ENCODE measurements around the gene HHAT. TPM values are rescaled to one million over a fixed set of nuclear protein-coding genes. Genes with fewer than 3 reads are reported as not detected.

Gene HHAT
- total and polyA plus RNA-seq, 2 of the 13 experiments (the other 11 are each of a cell fraction or from before 2014, with no cell fraction given), result 2.6 to 4.9 TPM

DNA sequence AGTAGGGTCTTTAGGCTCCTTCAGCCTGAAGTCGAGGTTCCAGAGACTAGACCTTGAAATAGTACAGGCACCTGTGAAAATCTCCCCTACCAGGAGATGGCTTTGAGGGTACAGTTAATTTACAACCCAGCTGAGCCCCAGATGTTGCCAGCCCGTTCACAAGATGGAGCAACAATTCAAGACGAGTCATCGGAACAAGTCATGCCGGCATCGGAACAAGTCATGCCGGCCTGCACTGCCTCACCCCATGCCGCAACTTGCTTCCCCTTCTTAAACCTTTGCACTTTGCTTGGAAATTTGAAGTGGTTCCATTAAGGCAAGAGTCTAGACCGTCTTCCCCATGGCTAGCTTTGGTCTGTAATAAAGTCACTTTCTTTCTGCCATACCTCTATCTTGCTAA, 16.0 kb downstream of the HHAT start:
- ATAC-seq (no peak), FAIRE-seq (no peak), DNase-seq (ENCODE audit: low spot score) (no peak)
- no peak overlapping the region for H3K27ac ChIP-seq (ENCODE audit: extremely low read length, insufficient read depth, low read length)
- no peak overlapping the region for H3K4me2 ChIP-seq (ENCODE audit: low read depth, low read length)
- in situ Hi-C loops (cut with HindIII; ENCODE audit: extremely low pct_ligation_motif_present, low pct_unique_long_range_greater_than_20kb), result no loop called here
- no peaks in the 10 kb centered on the region for H4K20me1 ChIP-seq (ENCODE audit: insufficient read depth, low read length)
- intact Hi-C loops (cut with micrococcal nuclease; ENCODE audit: unreplicated experiment), result no loop called here
- H2AFZ ChIP-seq (ENCODE audit: low read length), result no peak overlapping the region
- ChIA-PET CTCF (ENCODE audit: low intra/inter-chr PET ratio, low total read pairs) (no interaction called here), POLR2A (no interaction called here)
- TF ChIP-seq ZNF24 (IDR thresholded peaks at IDR 0.05), result no peak
- no peak for TF ChIP-seq MEIS1 (CRISPR knock-in tag; IDR thresholded peaks at IDR 0.05; ENCODE audit: borderline replicate concordance)
- no peak for TF ChIP-seq PRDM15 (CRISPR knock-in tag; IDR thresholded peaks at IDR 0.05)
- no peak for TF ChIP-seq ZKSCAN8 (CRISPR knock-in tag; IDR thresholded peaks at IDR 0.05; ENCODE audit: borderline replicate concordance)
- no peak for TF ChIP-seq ZSCAN29 (CRISPR knock-in tag; conservative IDR thresholded peaks at IDR 0.05)
- no peak for TF ChIP-seq NR3C1 (CRISPR knock-in tag; IDR thresholded peaks at IDR 0.05)
- TF ChIP-seq ASH2L (IDR thresholded peaks at IDR 0.05; ENCODE audit: insufficient read length, low read depth, low read length), result no peak
- no peak for TF ChIP-seq RORA (CRISPR knock-in tag; IDR thresholded peaks at IDR 0.05)
- no peak for TF ChIP-seq POLR2A (IDR thresholded peaks at IDR 0.05; ENCODE audit: insufficient read depth in 1 of 2, low read depth in 2 of 2, low read length in 2 of 2)
- TF ChIP-seq ZNF574 (CRISPR knock-in tag; IDR thresholded peaks at IDR 0.05), result no peak
- TF ChIP-seq, protein P1, sequence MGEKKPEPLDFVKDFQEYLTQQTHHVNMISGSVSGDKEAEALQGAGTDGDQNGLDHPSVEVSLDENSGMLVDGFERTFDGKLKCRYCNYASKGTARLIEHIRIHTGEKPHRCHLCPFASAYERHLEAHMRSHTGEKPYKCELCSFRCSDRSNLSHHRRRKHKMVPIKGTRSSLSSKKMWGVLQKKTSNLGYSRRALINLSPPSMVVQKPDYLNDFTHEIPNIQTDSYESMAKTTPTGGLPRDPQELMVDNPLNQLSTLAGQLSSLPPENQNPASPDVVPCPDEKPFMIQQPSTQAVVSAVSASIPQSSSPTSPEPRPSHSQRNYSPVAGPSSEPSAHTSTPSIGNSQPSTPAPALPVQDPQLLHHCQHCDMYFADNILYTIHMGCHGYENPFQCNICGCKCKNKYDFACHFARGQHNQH (CRISPR knock-in tag; IDR thresholded peaks at IDR 0.05), result no peak
- TF ChIP-seq, protein P2, sequence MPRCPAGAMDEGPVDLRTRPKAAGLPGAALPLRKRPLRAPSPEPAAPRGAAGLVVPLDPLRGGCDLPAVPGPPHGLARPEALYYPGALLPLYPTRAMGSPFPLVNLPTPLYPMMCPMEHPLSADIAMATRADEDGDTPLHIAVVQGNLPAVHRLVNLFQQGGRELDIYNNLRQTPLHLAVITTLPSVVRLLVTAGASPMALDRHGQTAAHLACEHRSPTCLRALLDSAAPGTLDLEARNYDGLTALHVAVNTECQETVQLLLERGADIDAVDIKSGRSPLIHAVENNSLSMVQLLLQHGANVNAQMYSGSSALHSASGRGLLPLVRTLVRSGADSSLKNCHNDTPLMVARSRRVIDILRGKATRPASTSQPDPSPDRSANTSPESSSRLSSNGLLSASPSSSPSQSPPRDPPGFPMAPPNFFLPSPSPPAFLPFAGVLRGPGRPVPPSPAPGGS (CRISPR knock-in tag; IDR thresholded peaks at IDR 0.05), result no peak
- no peak for TF ChIP-seq BCL6 (CRISPR knock-in tag; IDR thresholded peaks at IDR 0.05)
- H3K9me3 ChIP-seq (ENCODE audit: low read length), result no peaks in the 10 kb centered on the region
- H3K4me1 ChIP-seq (ENCODE audit: insufficient read depth, low read length), result peaks cover 11% of the 10 kb centered on the region; the same call in 1 of the 2 replicates
- H3K4me3 ChIP-seq (replicated peaks in 1 of 3; ENCODE audit: insufficient read depth in 1 of 3, low read depth in 2 of 3, low read length in 3 of 3), result no peak overlapping the region
- H3K36me3 ChIP-seq (replicated peaks in 1 of 2; ENCODE audit: control insufficient read depth in 1 of 2, insufficient read depth in 2 of 2, low read length in 2 of 2), result no peaks in the 10 kb centered on the region
- no peak overlapping the region for H3K9ac ChIP-seq (ENCODE audit: insufficient read depth, low read depth, low read length)
- 57% methylated on average over 4 of the region's 9 CpGs for WGBS (ENCODE audit: low lambda C conversion rate)
- no TSS peak for BruUV-seq (replicated peaks)
- H3K79me2 ChIP-seq (ENCODE audit: insufficient read depth, low read length), result no peaks in the 10 kb centered on the region
- no peaks in the 10 kb centered on the region; a peak in 1 of 5 replicates for H3K27me3 ChIP-seq (ENCODE audit: control insufficient read depth in 1 of 2, insufficient read depth in 2 of 2, low read length in 2 of 2)
